ENCODE measurements around the gene TBC1D24. TPM values are rescaled to one million over a fixed set of nuclear protein-coding genes. Genes with fewer than 3 reads are reported as not detected.

TBC1D24 gene
- total RNA-seq, 1 donor from 2014 or later = 15.4 TPM

- Mint-ChIP-seq H3K9me3 (ENCODE audit: unreplicated experiment) (no peaks in the 10 kb centered on the region), H3K27ac (ENCODE audit: unreplicated experiment) (no peak overlapping the region), H3K36me3 (ENCODE audit: unreplicated experiment) (no peaks in the 10 kb centered on the region), H3K4me1 (ENCODE audit: unreplicated experiment) (peaks cover 11% of the 10 kb centered on the region), H3K27me3 (ENCODE audit: unreplicated experiment) (no peaks in the 10 kb centered on the region), H3K4me3 (ENCODE audit: unreplicated experiment) (no peak overlapping the region)
- no peak for TF ChIP-seq CTCF (IDR thresholded peaks at IDR 0.05)
- no peak for DNase-seq (ENCODE audit: extremely low spot score, unreplicated experiment)
These were observed 15.5 kb downstream of the TBC1D24 start for GRCh38 chr16:2490190-2491105.

GRCh38 chr16:2492292-2492691 lies 17.4 kb downstream of the TBC1D24 start:
- peaks cover 5% of the 10 kb centered on the region for H3K4me1 Mint-ChIP-seq (ENCODE audit: unreplicated experiment)
- no peaks in the 10 kb centered on the region for H3K27me3 Mint-ChIP-seq (ENCODE audit: unreplicated experiment)
- TF ChIP-seq CTCF (IDR thresholded peaks at IDR 0.05) = no peak
- H3K9me3 Mint-ChIP-seq (ENCODE audit: unreplicated experiment) = no peaks in the 10 kb centered on the region
- no peak for DNase-seq (ENCODE audit: extremely low spot score, unreplicated experiment)
- H3K4me3 Mint-ChIP-seq (ENCODE audit: unreplicated experiment) = no peak overlapping the region
- H3K36me3 Mint-ChIP-seq (ENCODE audit: unreplicated experiment) = peaks cover 4% of the 10 kb centered on the region
- H3K27ac Mint-ChIP-seq (ENCODE audit: unreplicated experiment) = no peak overlapping the region

- no peak for DNase-seq (ENCODE audit: extremely low spot score, unreplicated experiment)
- Mint-ChIP-seq H3K27me3 (ENCODE audit: unreplicated experiment) (no peaks in the 10 kb centered on the region), H3K4me3 (ENCODE audit: unreplicated experiment) (no peak overlapping the region), H3K4me1 (ENCODE audit: unreplicated experiment) (peaks cover 5% of the 10 kb centered on the region), H3K27ac (ENCODE audit: unreplicated experiment) (no peak overlapping the region), H3K36me3 (ENCODE audit: unreplicated experiment) (peaks cover 9% of the 10 kb centered on the region), H3K9me3 (ENCODE audit: unreplicated experiment) (no peaks in the 10 kb centered on the region)
- no peak for TF ChIP-seq CTCF (IDR thresholded peaks at IDR 0.05)
These were observed 18.7 kb downstream of the TBC1D24 start for GRCh38 chr16:2493605-2494004.

GRCh38 chr16:2494616-2495015 lies 19.7 kb downstream of the TBC1D24 start:
- Mint-ChIP-seq H3K4me3 (ENCODE audit: unreplicated experiment) (no peak overlapping the region), H3K36me3 (ENCODE audit: unreplicated experiment) (peaks cover 9% of the 10 kb centered on the region), H3K9me3 (ENCODE audit: unreplicated experiment) (no peaks in the 10 kb centered on the region), H3K4me1 (ENCODE audit: unreplicated experiment) (peaks cover 5% of the 10 kb centered on the region), H3K27ac (ENCODE audit: unreplicated experiment) (no peak overlapping the region), H3K27me3 (ENCODE audit: unreplicated experiment) (no peaks in the 10 kb centered on the region)
- no peak for DNase-seq (ENCODE audit: extremely low spot score, unreplicated experiment)
- no peak for TF ChIP-seq CTCF (IDR thresholded peaks at IDR 0.05)

GRCh38 chr16:2495041-2495440 lies 20.1 kb downstream of the TBC1D24 start:
- DNase-seq (ENCODE audit: extremely low spot score, unreplicated experiment) = no peak
- Mint-ChIP-seq H3K36me3 (ENCODE audit: unreplicated experiment) (peaks cover 9% of the 10 kb centered on the region), H3K4me3 (ENCODE audit: unreplicated experiment) (no peak overlapping the region), H3K4me1 (ENCODE audit: unreplicated experiment) (peaks cover 5% of the 10 kb centered on the region), H3K9me3 (ENCODE audit: unreplicated experiment) (no peaks in the 10 kb centered on the region), H3K27me3 (ENCODE audit: unreplicated experiment) (no peaks in the 10 kb centered on the region), H3K27ac (ENCODE audit: unreplicated experiment) (no peak overlapping the region)
- no peak for TF ChIP-seq CTCF (IDR thresholded peaks at IDR 0.05)

Data from osteocyte (in vitro differentiated cells).